Panc1 (cell line): ENCODE data around the gene SYTL1. TPM values are rescaled to one million over a fixed set of nuclear protein-coding genes. Genes with fewer than 3 reads are reported as not detected.

Experiments
- ATAC-seq: fragments of 200-7000 bp; cut with Tn5 transposase; 2 replicates; pipeline ENCODE4 v1.9.1; 2020; ENCODE audit warnings: mild to moderate bottlenecking, moderate library complexity
- BruUV-seq: library from RNA; stranded (reverse); fragments of 400-500 nt; replicated peaks from 2 replicates; lab custom pipeline; 2021; lab: Mats Ljungman, UMichigan
- CTCF ChIA-PET: fragments of 300-600 bp; sonication (Branson Sonifier 250); formaldehyde crosslinking; loops from one replicate; lab custom pipeline; 2022; ENCODE audit warnings: antibody characterized with exemption; lab: Charles Lee
- POLR2A ChIA-PET: fragments of 300-600 bp; sonication (Branson Sonifier 250); formaldehyde crosslinking; loops from one replicate; lab custom pipeline; 2022; ENCODE audit warnings: antibody characterized with exemption; lab: Charles Lee
- DNase-seq: peaks from one replicate; pipeline ENCODE4 v3.0.0-alpha.2; 2010; ENCODE audit warnings: low read depth, low spot score
- H3K27ac ChIP-seq: 2 replicates; pipeline ENCODE4 v1.5.1; 2011; ENCODE audit warnings: mild to moderate bottlenecking, low read length, inconsistent platforms
- H3K27me3 ChIP-seq: fragments of 200-500 bp; sonication (Bioruptor generic); 2 replicates; pipeline ENCODE4 v1.6.0; 2014; ENCODE audit warnings: low read length, inconsistent platforms; ENCODE audit not compliant: control insufficient read depth, insufficient read depth
- H3K36me3 ChIP-seq: fragments of 200-500 bp; sonication (Bioruptor generic); 2 replicates; pipeline ENCODE4 v1.5.1; 2014; ENCODE audit warnings: inconsistent platforms, mild to moderate bottlenecking, low read length, moderate library complexity; ENCODE audit not compliant: control insufficient read depth, insufficient read depth
- H3K4me1 ChIP-seq: 2 replicates; pipeline ENCODE4 v1.5.1; 2011; ENCODE audit warnings: inconsistent platforms, mild to moderate bottlenecking, low read length, moderate library complexity; ENCODE audit not compliant: control insufficient read depth, insufficient read depth
- H3K4me3 ChIP-seq, 2 experiments: 2 replicates each; pipeline ENCODE4 v1.5.1; 2011 to 2012; ENCODE audit warnings: low read depth in 2 of 2, low read length in 2 of 2, mild to moderate bottlenecking in 2 of 2, inconsistent platforms in 1 of 2, moderate library complexity in 1 of 2
- H3K9me3 ChIP-seq: fragments of 200-500 bp; sonication (Bioruptor generic); 2 replicates; pipeline ENCODE4 v1.5.1; 2014; ENCODE audit warnings: low read depth, mild to moderate bottlenecking, inconsistent platforms, low read length, moderate library complexity; ENCODE audit not compliant: control insufficient read depth, insufficient read depth
- CTCF ChIP-seq: fragments of 450-650 bp; IDR thresholded peaks from 2 replicates; pipeline ENCODE4 v1.5.1; 2017; ENCODE audit warnings: mild to moderate bottlenecking
- POLR2AphosphoS5 ChIP-seq: IDR thresholded peaks from 2 replicates; pipeline ENCODE4 v1.6.1; 2012; ENCODE audit warnings: mild to moderate bottlenecking, low read depth, low read length, moderate library complexity
- REST ChIP-seq, 2 experiments: IDR thresholded peaks; 2 replicates each; pipeline ENCODE4 v1.6.1; 2011 to 2012; ENCODE audit warnings: low read depth in 2 of 2, control low read depth in 1 of 2, low read length in 1 of 2, mild to moderate bottlenecking in 1 of 2, moderate library complexity in 1 of 2; ENCODE audit not compliant: insufficient read depth in 1 of 2
- SIN3A ChIP-seq: IDR thresholded peaks from 2 replicates; pipeline ENCODE4 v1.6.1; 2012; ENCODE audit warnings: low read depth, mild to moderate bottlenecking, low read length, moderate library complexity, borderline replicate concordance; ENCODE audit not compliant: insufficient read depth
- TCF7L2 ChIP-seq: IDR thresholded peaks from 2 replicates; pipeline ENCODE4 v1.6.1; 2011; ENCODE audit warnings: mild to moderate bottlenecking, low read depth, low read length, inconsistent platforms
- in situ Hi-C: cut with HindIII; loops from 2 replicates; pipeline ENCODE4 v1.10.0; 2016; ENCODE audit warnings: low sequenced_read_pairs, low pct_unique_long_range_greater_than_20kb
- intact Hi-C: fragments of 100-400 bp; cut with micrococcal nuclease; formaldehyde crosslinking; loops from one replicate; pipeline ENCODE4 v1.10.0; 2022; ENCODE audit not compliant: unreplicated experiment
- total RNA-seq: library from RNA; stranded (reverse); gene quantifications from one replicate; pipeline ENCODE4 v1.2.1, GENCODE V29; 2021; ENCODE audit not compliant: unreplicated experiment

Gene SYTL1
- total RNA-seq, 1 experiment from 2014 or later, result 2.4 TPM

- no peak for TF ChIP-seq TCF7L2
- BruUV-seq, result no TSS peak
- Histone ChIP-seq H3K36me3 (peaks cover 2% of the 10 kb centered on the region), H3K9me3 (no peaks in the 10 kb centered on the region), H3K27ac (no peak overlapping the region), H3K27me3 (no peaks in the 10 kb centered on the region), H3K4me3 (no peak overlapping the region), H3K4me1 (peaks cover 3% of the 10 kb centered on the region; the same call in 1 of the 2 replicates)
- in situ Hi-C loops, result no loop called here
- CTCF ChIA-PET, result interaction anchor here (1.0 to 1.3 kb wide), 3 partner anchors 9 to 29 kb away, joined by 3 to 4 read pairs (median 3); no protein-coding TSS in a partner anchor
- no peak for ATAC-seq
- POLR2A ChIA-PET, result interaction anchor here (0.5 kb wide), 1 partner anchor 9 kb away, joined by 3 read pairs; no protein-coding TSS in a partner anchor
- intact Hi-C loops, result no loop called here
- DNase-seq, result no peak
These were observed 9.9 kb upstream of the SYTL1 start for GRCh38 chr1:27331922-27332321.

GRCh38 chr1:27332536-27333281, 9.1 kb upstream of the SYTL1 start:
- no peak for TF ChIP-seq SIN3A
- no peak for TF ChIP-seq POLR2AphosphoS5
- TF ChIP-seq CTCF, result peak; percentile 93
- TF ChIP-seq TCF7L2, result no peak
- no TSS peak for BruUV-seq
- no peak overlapping the region for H3K4me3 ChIP-seq
- no peaks in the 10 kb centered on the region for H3K9me3 ChIP-seq
- no peak for DNase-seq
- H3K4me1 ChIP-seq, result no peaks in the 10 kb centered on the region
- intact Hi-C loops, result no loop called here
- in situ Hi-C loops, result no loop called here
- no peaks in the 10 kb centered on the region for H3K27me3 ChIP-seq
- H3K27ac ChIP-seq, result no peak overlapping the region
- ChIA-PET POLR2A (interaction anchor here (0.6 kb wide), 1 partner anchor 388 kb away, joined by 6 read pairs; no protein-coding TSS in a partner anchor), CTCF (interaction anchor here (0.9 to 1.3 kb wide), 5 partner anchors 10 to 36 kb away, joined by 3 to 4 read pairs (median 3); no protein-coding TSS in a partner anchor)
- peak; percentile 77 for ATAC-seq
- peaks cover 2% of the 10 kb centered on the region for H3K36me3 ChIP-seq

- no peak for ATAC-seq
- TF ChIP-seq TCF7L2 (no peak), POLR2AphosphoS5 (no peak), SIN3A (no peak), CTCF (no peak), REST (IDR thresholded peaks at IDR 0.05; ENCODE audit: insufficient read depth in 1 of 2, low read depth in 2 of 2, low read length in 1 of 2) (no peak)
- intact Hi-C loops, result no loop called here
- no peak overlapping the region for H3K27ac ChIP-seq
- no peaks in the 10 kb centered on the region for H3K4me1 ChIP-seq
- BruUV-seq, result no TSS peak
- ChIA-PET CTCF (interaction anchor here (0.5 kb wide), 1 partner anchor 17 kb away, joined by 6 read pairs; no protein-coding TSS in a partner anchor), POLR2A (no interaction called here)
- peaks cover 2% of the 10 kb centered on the region for H3K36me3 ChIP-seq
- in situ Hi-C loops, result no loop called here
- H3K9me3 ChIP-seq, result no peaks in the 10 kb centered on the region
- H3K27me3 ChIP-seq, result no peaks in the 10 kb centered on the region
- DNase-seq, result no peak
- no peak overlapping the region for H3K4me3 ChIP-seq
These were observed 8.0 kb upstream of the SYTL1 start for GRCh38 chr1:27333717-27334279.
